H1 (cell line): ENCODE measurements around the gene RIMBP2. TPM values are rescaled to one million over a fixed set of nuclear protein-coding genes. Genes with fewer than 3 reads are reported as not detected.

Experiments
- BCL11A ChIP-seq, 2 experiments: IDR thresholded peaks; one replicate each; pipeline ENCODE4 v1.6.1; 2011; ENCODE audit warnings: low read depth in 2 of 2, low read length in 2 of 2, mild to moderate bottlenecking in 2 of 2
- MAFK ChIP-seq: IDR thresholded peaks from 2 replicates; pipeline ENCODE4 v1.6.1; 2012; ENCODE audit warnings: low read depth, mild to moderate bottlenecking, improper control_type of control experiment, low read length
- RNF2 ChIP-seq: fragments of 200-900, 300-1000 bp; sonication (generic); IDR thresholded peaks from 2 replicates; pipeline ENCODE4 v1.7.1; 2016; ENCODE audit warnings: borderline replicate concordance, low read depth, mild to moderate bottlenecking, antibody characterized with exemption, low read length; ENCODE audit not compliant: poor library complexity, severe bottlenecking; ENCODE audit errors: missing control alignments
- SP1 ChIP-seq: IDR thresholded peaks from 2 replicates; pipeline ENCODE4 v1.6.1; 2011; ENCODE audit warnings: low read depth, low read length
- TAF7 ChIP-seq: optimal IDR thresholded peaks from 2 replicates; pipeline ENCODE3; 2011; ENCODE audit warnings: low read depth, mild to moderate bottlenecking, inconsistent platforms, low read length, moderate library complexity, borderline replicate concordance
- TCF12 ChIP-seq: IDR thresholded peaks from 2 replicates; pipeline ENCODE4 v1.6.1; 2011; ENCODE audit warnings: low read depth, mild to moderate bottlenecking, low read length
- polyA plus RNA-seq, 7 experiments: library from polyadenylated mRNA; depleted of rRNA in 3 of 7; stranded (reverse) in 5 of 7; unstranded in 2 of 7; fragments of >200 nt in 5 of 7; fragments of 200-250 nt in 2 of 7; gene quantifications; 1 replicate in 5 of 7; 2 replicates in 1 of 7; 4 replicates in 1 of 7; pipeline versions ENCODE4 v1.2.1 to v1.2.3, GENCODE V29; 2011 to 2013; ENCODE audit warnings: missing spikeins in 2 of 7, mixed read lengths in 2 of 7
- total RNA-seq: library from RNA; stranded (reverse); fragmentation: NEBNext Ultra II Directional; extraction: Animal tissue kit (Norgen Biotek cat#: 25700); gene quantifications from 2 replicates; pipeline ENCODE4 v1.2.1, GENCODE V29; 2021
- TF ChIP-seq, protein P1 (sequence below): fragments of 300-600 bp; sonication (generic); IDR thresholded peaks from 2 replicates; pipeline ENCODE4 v1.7.1; 2012; ENCODE audit warnings: low read length, moderate library complexity, mild to moderate bottlenecking, inconsistent platforms; ENCODE audit not compliant: insufficient replicate concordance

Gene RIMBP2
- total and polyA plus RNA-seq, 2 of the 8 experiments (the other 6 are each of a cell fraction or from before 2014, with no cell fraction given) = 0.18 to 0.65 TPM

DNA sequence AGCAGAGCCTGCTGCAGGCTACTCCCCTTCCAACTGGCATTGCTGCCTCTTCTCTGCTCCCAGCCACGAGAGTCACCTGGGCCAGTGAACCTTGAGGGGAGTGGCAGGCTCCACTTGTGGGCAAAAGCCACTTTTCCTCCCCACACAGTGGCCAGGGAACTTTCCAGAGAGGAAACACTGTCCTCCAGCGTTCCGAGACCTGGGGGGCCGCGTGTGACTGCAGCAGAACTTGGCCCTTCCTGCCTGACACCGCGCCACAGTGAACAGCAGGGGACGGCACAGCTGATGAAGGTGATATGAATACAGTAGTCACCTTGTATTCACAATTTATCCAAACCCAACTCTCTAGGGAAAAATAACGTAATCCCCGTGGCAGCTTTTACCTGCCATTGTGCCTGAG lies 263.6 kb downstream of the RIMBP2 start (continued):
- TF ChIP-seq, protein P1, sequence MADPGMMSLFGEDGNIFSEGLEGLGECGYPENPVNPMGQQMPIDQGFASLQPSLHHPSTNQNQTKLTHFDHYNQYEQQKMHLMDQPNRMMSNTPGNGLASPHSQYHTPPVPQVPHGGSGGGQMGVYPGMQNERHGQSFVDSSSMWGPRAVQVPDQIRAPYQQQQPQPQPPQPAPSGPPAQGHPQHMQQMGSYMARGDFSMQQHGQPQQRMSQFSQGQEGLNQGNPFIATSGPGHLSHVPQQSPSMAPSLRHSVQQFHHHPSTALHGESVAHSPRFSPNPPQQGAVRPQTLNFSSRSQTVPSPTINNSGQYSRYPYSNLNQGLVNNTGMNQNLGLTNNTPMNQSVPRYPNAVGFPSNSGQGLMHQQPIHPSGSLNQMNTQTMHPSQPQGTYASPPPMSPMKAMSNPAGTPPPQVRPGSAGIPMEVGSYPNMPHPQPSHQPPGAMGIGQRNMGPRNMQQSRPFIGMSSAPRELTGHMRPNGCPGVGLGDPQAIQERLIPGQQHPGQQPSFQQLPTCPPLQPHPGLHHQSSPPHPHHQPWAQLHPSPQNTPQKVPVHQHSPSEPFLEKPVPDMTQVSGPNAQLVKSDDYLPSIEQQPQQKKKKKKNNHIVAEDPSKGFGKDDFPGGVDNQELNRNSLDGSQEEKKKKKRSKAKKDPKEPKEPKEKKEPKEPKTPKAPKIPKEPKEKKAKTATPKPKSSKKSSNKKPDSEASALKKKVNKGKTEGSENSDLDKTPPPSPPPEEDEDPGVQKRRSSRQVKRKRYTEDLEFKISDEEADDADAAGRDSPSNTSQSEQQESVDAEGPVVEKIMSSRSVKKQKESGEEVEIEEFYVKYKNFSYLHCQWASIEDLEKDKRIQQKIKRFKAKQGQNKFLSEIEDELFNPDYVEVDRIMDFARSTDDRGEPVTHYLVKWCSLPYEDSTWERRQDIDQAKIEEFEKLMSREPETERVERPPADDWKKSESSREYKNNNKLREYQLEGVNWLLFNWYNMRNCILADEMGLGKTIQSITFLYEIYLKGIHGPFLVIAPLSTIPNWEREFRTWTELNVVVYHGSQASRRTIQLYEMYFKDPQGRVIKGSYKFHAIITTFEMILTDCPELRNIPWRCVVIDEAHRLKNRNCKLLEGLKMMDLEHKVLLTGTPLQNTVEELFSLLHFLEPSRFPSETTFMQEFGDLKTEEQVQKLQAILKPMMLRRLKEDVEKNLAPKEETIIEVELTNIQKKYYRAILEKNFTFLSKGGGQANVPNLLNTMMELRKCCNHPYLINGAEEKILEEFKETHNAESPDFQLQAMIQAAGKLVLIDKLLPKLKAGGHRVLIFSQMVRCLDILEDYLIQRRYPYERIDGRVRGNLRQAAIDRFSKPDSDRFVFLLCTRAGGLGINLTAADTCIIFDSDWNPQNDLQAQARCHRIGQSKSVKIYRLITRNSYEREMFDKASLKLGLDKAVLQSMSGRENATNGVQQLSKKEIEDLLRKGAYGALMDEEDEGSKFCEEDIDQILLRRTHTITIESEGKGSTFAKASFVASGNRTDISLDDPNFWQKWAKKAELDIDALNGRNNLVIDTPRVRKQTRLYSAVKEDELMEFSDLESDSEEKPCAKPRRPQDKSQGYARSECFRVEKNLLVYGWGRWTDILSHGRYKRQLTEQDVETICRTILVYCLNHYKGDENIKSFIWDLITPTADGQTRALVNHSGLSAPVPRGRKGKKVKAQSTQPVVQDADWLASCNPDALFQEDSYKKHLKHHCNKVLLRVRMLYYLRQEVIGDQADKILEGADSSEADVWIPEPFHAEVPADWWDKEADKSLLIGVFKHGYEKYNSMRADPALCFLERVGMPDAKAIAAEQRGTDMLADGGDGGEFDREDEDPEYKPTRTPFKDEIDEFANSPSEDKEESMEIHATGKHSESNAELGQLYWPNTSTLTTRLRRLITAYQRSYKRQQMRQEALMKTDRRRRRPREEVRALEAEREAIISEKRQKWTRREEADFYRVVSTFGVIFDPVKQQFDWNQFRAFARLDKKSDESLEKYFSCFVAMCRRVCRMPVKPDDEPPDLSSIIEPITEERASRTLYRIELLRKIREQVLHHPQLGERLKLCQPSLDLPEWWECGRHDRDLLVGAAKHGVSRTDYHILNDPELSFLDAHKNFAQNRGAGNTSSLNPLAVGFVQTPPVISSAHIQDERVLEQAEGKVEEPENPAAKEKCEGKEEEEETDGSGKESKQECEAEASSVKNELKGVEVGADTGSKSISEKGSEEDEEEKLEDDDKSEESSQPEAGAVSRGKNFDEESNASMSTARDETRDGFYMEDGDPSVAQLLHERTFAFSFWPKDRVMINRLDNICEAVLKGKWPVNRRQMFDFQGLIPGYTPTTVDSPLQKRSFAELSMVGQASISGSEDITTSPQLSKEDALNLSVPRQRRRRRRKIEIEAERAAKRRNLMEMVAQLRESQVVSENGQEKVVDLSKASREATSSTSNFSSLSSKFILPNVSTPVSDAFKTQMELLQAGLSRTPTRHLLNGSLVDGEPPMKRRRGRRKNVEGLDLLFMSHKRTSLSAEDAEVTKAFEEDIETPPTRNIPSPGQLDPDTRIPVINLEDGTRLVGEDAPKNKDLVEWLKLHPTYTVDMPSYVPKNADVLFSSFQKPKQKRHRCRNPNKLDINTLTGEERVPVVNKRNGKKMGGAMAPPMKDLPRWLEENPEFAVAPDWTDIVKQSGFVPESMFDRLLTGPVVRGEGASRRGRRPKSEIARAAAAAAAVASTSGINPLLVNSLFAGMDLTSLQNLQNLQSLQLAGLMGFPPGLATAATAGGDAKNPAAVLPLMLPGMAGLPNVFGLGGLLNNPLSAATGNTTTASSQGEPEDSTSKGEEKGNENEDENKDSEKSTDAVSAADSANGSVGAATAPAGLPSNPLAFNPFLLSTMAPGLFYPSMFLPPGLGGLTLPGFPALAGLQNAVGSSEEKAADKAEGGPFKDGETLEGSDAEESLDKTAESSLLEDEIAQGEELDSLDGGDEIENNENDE = no peak
- no peak for TF ChIP-seq RNF2
- no peak for TF ChIP-seq SP1
- TF ChIP-seq BCL11A (IDR thresholded peaks at IDR 0.05; ENCODE audit: low read depth in 2 of 2, low read length in 2 of 2) = no peak
- TF ChIP-seq TAF7 = no peak
- no peak for TF ChIP-seq MAFK
- no peak for TF ChIP-seq TCF12
